Brain microvascular endothelial cell (primary cell): ENCODE measurements around the gene SIL1.
"Not testable (repeated sequence)": the region's sequence is repeated elsewhere in the genome, so short reads cannot be mapped to it uniquely, and the experiment has no call there.

Experiments
- DNase-seq: peaks from one replicate; pipeline ENCODE4 v3.0.0-alpha.2; 2020
- H3K27ac ChIP-seq: fragments of 250-450 bp; sonication (Bioruptor Pico); 2 replicates; pipeline ENCODE4 v1.5.1; 2020; ENCODE audit warnings: mild to moderate bottlenecking, moderate library complexity
- H3K27me3 ChIP-seq: fragments of 250-450 bp; sonication (Bioruptor Pico); replicated peaks from 2 replicates; pipeline ENCODE4 v1.5.1; 2020; ENCODE audit warnings: mild to moderate bottlenecking
- H3K36me3 ChIP-seq: fragments of 250-450 bp; sonication (Bioruptor Pico); replicated peaks from 2 replicates; pipeline ENCODE4 v1.5.1; 2020; ENCODE audit warnings: mild to moderate bottlenecking
- H3K4me3 ChIP-seq: 2 replicates; pipeline ENCODE4 v1.5.1; 2011; ENCODE audit warnings: low read depth, mild to moderate bottlenecking, control low read depth, low read length, moderate library complexity
- CTCF ChIP-seq: IDR thresholded peaks from 2 replicates; pipeline ENCODE4 v1.5.1; 2011; ENCODE audit warnings: low read depth, mild to moderate bottlenecking, moderate library complexity, low read length, control low read depth, inconsistent platforms; ENCODE audit errors: missing control alignments
- in situ Hi-C: cut with HindIII; loops from 2 replicates; pipeline ENCODE4 v1.10.0; 2017; ENCODE audit warnings: low sequenced_read_pairs, low pct_ligation_motif_present

SIL1 gene

GRCh38 chr5:139178589-139178917 is 19.6 kb downstream of the SIL1 start:
- no peak overlapping the region for H3K4me3 ChIP-seq
- no peaks in the 10 kb centered on the region for H3K27me3 ChIP-seq
- no peak for DNase-seq
- H3K36me3 ChIP-seq = no peaks in the 10 kb centered on the region
- in situ Hi-C loops = no loop called here
- no peak for TF ChIP-seq CTCF
- H3K27ac ChIP-seq = no peak overlapping the region

- TF ChIP-seq CTCF = no peak
- in situ Hi-C loops = no loop called here
- no peak for DNase-seq
- no peaks in the 10 kb centered on the region for H3K27me3 ChIP-seq
- no peak overlapping the region for H3K4me3 ChIP-seq
- H3K36me3 ChIP-seq = no peaks in the 10 kb centered on the region
- no peak overlapping the region for H3K27ac ChIP-seq
These were observed 20.2 kb downstream of the SIL1 start for GRCh38 chr5:139177809-139178588.

GRCh38 chr5:139177281-139177680 is 20.9 kb downstream of the SIL1 start:
- DNase-seq, in situ Hi-C loops, H3K36me3 ChIP-seq, H3K4me3 ChIP-seq, H3K27ac ChIP-seq, H3K27me3 ChIP-seq: not testable (repeated sequence)

GRCh38 chr5:139174382-139174781 is 23.8 kb downstream of the SIL1 start:
- H3K27me3 ChIP-seq, H3K36me3 ChIP-seq, DNase-seq, H3K4me3 ChIP-seq, in situ Hi-C loops, H3K27ac ChIP-seq: not testable (repeated sequence)

GRCh38 chr5:139171779-139172404 is 26.3 kb downstream of the SIL1 start:
- in situ Hi-C loops = no loop called here
- no peak for TF ChIP-seq CTCF
- no peaks in the 10 kb centered on the region for H3K36me3 ChIP-seq
- H3K27me3 ChIP-seq = no peaks in the 10 kb centered on the region
- H3K4me3 ChIP-seq = no peak overlapping the region
- no peak for DNase-seq
- H3K27ac ChIP-seq = no peak overlapping the region

GRCh38 chr5:139167952-139168720 is 30.0 kb downstream of the SIL1 start:
- in situ Hi-C loops = no loop called here
- Histone ChIP-seq H3K36me3 (no peaks in the 10 kb centered on the region), H3K4me3 (no peak overlapping the region), H3K27ac (no peak overlapping the region), H3K27me3 (no peaks in the 10 kb centered on the region)
- TF ChIP-seq CTCF = no peak
- DNase-seq = no peak
